HG03196 (cell line): ENCODE data around the gene ATP2B1.
A peak's percentile ranks its signal among the peaks of the same experiment; 100 is the strongest.

Experiments used
- ATAC-seq: cut with Tn5 transposase; IDR thresholded peaks from one replicate; pipeline ENCODE4 v1.9.1; 2021; ENCODE audit not compliant: unreplicated experiment

Gene ATP2B1

DNA sequence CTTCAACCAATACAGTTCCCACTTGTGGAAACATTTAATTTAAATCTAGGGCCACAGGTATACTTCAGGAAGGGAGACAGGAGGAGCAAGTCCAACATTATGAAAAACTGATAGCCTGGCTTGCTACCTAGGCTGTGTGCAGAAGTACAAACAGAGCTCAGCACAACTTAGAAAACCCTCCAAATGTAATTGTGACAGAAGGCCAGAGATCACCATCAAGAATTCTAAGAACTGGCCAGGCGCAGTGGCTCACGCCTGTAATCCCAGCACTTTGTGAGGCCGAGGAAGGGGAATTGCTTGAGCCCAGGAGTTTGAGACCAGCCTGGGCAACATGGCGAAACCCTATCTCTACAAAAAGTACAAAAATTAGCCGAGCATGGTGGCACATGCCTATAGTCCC is 14.1 kb downstream of the ATP2B1 start:
- ATAC-seq = no peak

DNA sequence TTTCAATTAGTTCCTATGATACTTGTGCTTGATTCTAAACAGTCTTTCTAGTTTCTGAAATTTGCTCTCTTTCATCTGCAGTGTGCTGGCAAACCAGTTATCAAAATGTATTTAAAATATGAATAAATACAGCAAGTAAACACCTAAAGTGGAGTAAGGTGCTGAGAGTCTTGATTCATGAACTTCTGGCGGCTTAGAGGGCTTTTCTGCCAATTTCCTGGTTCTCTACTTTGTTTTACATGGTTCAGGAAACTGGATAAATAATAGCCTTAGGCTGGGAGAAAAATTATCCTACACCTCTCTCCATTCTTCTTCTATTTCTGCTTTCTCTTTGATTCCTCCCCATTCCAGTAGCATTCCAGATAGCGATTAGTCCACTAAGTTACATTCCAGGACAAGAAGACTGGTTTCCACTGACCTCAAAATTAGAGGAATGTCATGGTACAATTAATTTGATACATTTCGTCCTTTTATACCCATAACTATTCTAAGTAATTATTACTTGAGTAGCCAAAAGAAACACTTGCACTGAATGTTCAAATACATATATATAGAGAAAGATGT is 14.9 kb downstream of the ATP2B1 start:
- no peak for ATAC-seq

DNA sequence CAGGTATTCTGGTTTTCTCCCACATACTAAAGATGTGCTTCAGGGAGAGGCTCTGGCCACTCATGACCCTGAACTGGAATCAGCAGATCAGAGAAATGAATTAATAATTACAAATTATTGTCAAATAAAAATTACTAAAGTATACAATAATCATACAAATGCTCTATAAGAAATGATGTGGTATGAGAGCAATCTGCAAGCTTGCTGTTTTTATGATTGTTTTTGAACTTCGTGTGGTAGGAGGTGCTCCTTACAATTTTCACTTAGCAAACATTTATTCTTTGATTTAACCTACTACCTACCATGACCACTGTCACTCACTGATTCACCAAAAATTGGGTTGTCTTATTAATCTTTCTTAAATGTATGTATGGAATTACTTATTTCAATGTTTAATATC is 16.2 kb downstream of the ATP2B1 start:
- ATAC-seq = no peak

DNA sequence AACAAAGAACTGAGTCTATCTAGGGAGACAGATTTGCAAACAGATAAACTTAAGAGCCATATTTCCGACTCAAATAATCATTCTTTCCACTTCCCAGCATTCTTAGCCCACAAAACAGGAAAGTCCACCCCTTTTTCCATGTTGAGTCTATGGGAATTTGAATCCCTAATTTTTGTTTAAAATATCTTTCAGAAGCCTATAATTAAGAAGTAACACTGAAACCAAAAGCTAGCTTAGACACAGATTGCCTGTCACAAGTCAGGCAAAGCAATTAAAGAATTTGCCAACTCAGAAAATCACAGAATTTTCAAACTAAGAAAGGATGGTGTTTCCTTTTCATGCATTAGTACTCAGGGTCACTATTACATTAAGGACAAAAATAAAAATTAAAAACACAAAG is 17.0 kb downstream of the ATP2B1 start:
- ATAC-seq = no peak

DNA sequence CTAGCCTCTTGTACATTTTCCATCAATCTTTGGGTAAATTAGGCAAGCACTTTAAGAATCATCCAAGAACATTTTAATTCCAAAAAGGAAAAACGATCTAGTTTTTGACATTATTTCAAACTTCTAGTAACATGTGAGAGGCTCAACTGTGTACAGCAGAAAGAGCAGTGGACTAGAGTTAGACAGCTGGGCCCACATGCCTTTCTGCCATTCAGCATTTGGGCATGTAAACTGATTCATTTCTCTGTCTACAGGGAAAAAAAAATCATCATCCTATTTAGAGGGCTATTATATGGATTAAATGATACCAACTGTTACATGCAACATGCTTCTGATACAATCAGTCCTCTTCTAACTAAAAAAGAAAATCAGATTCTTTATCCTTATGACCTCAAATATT is 17.7 kb downstream of the ATP2B1 start:
- ATAC-seq = no peak

DNA sequence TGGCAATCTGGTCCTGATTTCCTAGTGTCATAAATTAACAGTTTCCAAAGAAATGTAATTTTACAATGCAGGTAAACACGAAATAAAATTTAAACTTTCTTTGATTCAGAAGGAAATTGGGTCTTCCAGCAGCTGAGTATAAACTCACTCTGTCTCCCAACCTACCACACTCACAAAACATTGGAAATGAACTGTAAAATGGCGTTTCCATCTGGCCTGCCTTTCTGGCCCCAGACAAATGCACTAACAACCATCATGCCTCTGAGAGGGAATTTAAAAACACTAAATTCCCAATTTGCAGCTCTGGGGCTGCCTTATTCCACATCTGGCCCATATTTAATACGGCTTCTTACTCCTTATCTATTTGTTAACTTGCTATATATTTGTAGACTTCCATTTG is 19.3 kb downstream of the ATP2B1 start:
- no peak for ATAC-seq

DNA sequence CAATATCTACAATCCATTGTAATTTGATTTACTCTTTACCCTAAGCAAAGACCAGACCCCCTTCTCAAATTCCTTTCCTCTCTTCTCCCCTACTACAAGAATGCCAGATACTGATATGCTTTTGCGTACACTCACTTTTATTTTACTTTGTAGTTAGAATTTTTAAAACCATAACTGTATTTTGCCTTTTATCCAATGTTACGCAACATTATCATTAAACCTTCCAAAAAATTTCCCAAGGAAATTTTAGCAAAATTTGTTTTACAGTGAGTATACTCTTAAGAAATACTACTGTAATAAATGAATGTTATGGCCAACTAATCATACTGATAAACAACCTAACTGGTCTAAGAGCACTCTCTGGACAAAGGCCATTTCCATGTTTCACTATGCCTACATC is 22.3 kb downstream of the ATP2B1 start:
- ATAC-seq = no peak

DNA sequence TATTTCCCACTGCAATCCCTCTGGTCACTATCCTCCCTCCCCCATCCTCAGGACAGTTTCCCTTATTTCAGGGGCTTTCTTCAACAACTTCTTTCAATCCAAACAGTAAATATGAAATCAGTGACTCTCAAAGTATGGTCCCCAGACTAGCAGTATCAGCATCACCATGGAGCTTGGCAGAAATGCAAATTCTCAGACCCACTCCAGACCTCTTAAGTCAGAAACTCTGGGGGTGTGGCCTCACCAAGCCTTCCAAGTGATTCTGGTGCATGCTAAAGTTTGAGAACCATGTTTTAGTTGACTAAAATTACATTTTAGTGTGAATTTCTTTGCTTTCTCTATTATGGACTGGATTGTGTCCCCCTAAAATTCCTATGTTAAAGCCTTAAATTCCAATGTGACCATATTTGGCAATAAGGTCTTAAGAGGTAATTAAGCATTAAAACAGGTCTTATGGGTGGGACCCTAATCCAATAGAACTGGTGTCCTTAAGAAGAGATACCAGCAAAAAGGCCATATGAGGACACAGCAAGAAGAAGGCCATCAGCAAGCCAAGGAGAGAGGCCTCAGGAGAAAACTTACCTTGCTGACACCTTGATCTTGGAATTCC is 23.2 kb downstream of the ATP2B1 start:
- ATAC-seq = no peak

DNA sequence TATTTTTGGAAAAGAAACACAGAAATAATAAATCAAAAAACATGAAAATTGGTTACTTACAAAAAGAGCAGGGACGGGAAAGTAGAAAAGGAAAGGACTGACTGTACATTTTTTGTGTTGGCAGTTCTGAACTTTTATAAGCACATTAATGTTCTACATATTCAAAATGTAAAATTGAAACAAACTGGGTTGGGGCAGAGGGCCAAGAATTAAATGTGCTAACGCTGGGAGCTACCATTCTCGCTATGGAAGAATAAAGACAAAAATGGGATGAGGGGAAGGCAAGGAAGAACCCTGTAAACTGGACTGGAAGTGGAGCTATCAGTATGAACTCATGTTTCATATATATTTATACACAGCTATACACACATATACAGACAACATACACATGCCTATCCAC is 24.5 kb downstream of the ATP2B1 start:
- ATAC-seq = no peak

DNA sequence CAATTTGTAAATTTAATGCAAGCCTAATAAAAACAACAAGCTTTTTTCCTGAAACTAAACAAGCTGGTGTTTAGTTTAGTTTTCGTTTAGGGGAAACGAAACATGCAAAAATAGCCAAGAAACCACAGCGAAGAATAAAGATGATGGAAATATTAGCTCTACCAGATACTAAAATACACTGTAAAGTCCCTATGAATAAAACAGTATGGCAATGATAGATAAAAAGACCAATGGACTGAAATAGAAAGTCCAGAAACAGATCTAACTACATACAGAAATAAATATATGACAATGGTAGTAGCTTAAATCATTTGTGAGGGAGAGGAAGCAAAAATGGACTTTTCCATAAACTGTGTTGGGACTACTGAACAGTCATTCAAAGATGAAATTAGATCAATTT is 26.4 kb downstream of the ATP2B1 start:
- no peak for ATAC-seq

DNA sequence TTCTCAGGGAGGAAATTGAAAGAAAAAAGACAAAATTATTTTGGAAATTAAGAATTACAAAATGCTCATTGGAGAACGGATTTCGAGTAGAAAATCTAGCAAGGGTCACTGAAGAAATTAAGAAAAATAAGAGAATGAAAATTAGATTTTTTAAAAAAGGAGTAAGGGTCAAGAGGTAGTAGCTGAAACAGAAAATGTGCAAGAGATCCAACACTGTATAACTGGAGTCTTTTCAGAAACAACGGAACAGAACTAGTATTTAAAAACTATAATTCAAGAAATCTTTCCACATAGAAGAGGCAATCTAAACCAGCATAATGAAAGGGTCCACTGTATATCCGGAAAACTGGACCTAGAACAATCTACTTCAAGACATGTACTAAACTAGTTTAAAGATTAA is 28.2 kb downstream of the ATP2B1 start:
- no peak for ATAC-seq

DNA sequence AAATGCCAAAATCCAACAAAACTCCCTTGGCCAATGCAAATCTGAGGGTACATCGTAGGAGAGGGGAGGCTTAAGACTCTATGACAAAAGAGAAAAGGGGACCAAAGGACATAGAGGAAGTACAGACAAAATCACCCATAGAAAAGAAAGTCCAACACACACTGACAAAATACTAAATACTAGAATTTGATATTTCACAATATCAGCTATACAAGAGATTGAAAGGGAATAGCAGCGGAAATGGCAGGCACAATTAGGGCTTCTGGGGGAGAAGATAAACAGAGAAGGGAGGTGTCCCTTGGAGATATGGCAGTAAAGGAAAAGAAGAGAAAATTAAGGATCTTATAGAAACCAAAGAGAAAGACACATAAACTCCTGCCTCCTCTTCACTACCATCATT is 29.0 kb downstream of the ATP2B1 start:
- ATAC-seq = no peak

DNA sequence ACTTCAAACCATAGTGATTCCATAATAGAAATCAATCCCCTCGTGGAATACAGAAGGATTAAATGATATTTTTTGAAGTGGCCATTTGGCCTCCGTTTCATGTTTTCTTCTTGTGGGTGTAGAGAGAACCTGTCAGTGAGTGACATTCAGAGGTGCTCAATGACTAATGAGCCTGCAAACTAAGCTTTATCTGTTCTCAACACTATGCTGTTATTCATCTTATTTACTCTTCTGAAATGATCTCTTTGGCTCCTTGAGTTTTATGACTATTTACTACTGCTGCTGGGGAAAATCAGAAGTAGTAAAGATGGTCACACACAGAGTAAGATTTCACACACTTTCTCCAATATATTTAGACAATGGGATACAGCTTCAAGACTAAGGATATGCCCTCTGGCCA is 30.4 kb downstream of the ATP2B1 start:
- no peak for ATAC-seq

DNA sequence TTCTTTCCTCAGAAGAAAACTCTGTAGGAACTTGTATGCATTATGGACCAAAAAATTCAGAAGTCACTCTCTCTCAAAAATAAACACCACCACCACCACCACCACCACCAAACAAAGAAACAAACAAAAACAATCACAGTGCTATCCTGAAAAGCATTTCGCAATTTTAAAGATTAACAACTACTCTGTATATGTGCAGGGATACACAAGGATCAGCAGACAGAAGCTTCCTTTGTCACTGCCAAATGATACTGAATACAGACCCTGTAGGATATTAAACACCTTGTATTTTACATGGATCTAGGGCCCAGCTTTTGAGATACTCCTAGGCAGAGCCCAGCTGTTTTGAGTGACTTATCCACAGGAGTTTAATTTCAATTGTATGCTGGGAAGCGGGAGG is 31.7 kb downstream of the ATP2B1 start:
- ATAC-seq = no peak

DNA sequence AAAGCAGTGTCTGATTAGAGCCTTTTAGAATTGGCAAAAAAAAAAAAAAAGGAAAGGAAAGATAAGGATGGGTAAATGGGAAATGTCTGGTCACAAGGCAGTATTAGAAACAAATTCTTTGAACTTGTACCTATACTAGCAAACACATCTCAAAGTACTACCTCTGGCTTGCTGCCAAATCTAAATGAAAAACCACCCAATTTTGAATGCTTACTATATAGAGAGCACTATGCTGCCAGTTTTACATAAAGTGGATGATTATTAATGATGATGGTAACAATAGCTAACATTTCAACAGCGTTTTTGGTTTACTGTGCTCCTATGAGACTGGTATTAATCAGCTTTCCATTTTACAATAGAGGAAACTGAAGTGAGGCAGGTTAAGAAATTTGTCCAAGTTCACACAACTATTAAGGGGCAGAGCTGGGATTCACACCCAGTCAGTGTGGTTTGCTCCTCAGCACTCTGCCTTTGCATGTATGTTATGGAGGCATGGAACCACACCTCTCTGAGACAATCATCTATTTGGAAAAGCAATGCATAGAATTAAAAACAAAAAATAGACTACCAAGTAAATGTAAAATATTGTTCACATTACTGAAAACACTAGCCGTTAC is 34.2 kb downstream of the ATP2B1 start:
- no peak for ATAC-seq

DNA sequence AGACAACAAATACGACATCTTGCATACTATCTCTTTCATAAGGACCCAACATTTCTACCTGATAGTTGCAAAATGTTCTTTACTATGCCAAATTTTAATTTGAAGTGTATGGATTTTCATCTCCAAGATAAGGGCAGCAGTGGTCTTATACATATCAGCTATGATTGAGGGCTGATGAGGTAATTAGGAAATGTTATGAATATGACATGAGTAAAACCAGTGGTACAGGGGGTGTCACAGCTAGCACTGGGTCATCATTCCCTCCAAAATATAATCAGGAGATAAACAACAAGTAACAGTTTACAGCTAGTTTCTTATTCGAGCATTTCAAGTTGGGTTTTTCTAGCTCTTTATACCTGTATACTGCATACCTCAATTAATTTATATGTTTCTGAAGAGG is 35.0 kb downstream of the ATP2B1 start:
- ATAC-seq = no peak

DNA sequence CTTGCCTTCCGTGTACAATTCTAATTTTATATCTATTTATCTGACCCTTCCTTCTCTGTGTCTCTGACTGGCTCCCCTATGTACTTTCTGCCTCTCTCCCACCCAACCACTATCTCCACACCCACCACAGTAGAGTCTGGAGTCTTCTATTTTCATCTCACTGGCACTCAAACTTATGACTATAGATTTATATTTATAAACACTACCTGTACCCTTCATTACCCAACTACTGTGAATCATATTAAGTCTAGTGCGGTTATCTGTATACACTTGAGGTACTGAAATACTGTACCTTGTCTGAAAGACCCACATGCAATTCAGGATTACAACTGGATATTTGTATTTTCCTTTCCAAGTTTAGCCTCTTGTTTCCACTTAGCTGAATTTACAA is 36.1 kb downstream of the ATP2B1 start:
- no peak for ATAC-seq

DNA sequence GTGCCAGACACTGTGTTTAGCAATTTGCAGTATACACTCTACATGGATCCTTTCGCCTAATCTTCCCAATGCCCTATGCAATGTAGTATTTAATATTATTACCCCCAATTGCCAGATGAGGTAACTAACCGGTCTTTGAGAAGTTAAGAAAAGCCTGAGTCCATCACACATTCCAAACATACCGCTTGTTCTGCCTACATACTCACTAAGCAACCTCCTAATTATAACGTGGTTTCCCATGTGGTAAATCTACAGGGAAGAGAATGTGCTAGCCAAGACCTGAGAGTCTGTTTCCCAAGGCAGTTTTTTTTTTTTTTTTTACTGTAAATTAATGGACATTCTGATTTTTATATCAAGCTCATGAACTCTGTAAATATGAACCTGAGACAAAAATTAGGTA is 37.2 kb downstream of the ATP2B1 start:
- no peak for ATAC-seq

DNA sequence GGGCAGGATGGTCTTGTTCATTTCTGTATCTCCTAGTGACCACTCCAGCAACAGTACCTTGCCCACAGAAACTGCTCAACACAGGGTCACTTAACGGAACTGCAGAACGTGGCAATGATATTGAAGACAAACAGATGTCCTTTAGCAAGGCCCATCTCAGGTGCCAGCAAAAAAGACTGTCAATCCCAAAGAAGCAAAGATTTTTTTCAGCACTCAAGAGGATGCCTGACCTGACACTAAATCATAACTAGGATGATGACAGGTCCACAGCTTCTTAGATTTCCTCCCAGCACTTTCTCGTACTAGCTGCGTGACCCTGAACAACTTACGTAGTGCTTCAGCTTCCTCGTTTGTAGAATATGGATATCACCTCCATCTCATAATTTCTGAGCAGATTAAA is 39.4 kb downstream of the ATP2B1 start:
- ATAC-seq = no peak

DNA sequence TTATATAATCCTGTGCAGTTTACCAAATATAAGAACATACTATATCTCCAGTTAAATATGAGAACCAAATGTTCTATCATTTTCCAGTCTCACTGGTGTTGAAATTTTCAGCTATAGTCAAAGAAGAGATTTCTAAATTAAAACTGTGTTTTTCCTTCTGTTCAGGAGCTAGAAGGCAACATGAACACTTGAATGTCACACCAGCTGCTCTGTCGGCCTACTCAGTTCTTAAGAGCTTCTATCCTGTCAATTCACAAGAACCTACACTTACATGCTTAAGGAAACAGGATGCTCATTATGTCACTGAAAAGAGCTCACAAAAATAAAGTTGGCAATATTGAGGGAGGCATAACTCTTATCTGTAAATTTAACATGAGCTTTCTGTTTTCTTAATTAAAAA is 43.1 kb downstream of the ATP2B1 start:
- ATAC-seq = no peak

DNA sequence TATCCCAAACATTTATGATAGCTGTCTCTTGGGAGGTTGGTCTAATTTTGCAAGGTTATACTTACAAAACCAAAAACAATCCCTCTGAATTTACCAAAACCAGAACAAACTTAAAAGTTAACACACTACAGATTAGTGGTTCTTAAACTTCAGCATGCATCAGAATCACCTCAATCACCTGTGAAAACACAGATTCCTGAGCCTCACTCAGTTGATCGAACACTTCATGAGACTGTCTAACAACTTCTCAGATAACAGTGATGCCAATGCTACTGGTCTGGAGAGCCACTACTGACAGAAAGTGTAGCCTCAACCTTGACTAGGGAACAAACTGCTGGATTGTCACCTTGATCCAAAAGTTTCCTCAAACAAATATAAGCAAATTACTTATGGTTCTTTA is 44.2 kb downstream of the ATP2B1 start:
- no peak for ATAC-seq

DNA sequence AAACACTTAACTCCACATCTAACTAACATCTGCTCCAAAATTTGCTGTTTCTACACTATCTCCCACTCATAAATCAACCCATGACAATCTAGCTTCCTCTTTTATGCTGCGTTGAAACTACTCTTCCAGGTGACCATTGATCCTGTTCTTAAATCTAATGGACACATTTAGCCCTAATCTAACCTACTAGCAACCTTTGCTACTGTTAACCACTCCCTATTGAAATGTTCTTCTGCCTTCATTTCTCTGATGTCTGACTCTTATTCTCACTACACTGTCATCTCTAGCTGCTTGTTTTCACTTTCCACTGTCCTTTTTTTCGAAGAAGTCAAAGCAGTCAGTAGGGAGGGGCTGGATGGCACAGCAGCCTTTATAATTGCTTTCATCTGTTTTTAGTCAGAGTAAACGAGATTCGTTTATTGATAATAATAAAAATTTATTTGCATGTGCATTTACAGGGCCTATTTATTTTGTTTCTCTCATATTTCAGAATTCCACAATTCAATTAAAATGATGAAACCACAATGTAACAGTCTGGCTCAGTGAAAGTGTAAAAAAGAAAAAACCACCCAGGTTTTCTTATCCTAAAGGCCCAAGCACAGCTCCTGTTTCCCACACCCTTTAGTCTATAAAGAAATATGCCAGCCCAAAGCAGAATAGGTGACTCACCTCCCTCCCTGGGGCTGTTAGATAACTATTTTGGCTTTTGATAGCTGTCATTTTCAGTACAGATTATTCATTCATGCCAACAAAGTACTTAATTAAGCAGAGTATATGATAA is 44.9 kb downstream of the ATP2B1 start:
- ATAC-seq = peak; percentile 75
